ENCODE results near the gene CDC123.
"Not testable (repeated sequence)": the region's sequence is repeated elsewhere in the genome, so short reads cannot be mapped to it uniquely, and the experiment has no call there.

The CDC123 gene

GRCh38 chr10:12191715-12192114, 4.3 kb upstream of the CDC123 start:
- DNase-seq (ENCODE audit: low spot score): no peak

DNA sequence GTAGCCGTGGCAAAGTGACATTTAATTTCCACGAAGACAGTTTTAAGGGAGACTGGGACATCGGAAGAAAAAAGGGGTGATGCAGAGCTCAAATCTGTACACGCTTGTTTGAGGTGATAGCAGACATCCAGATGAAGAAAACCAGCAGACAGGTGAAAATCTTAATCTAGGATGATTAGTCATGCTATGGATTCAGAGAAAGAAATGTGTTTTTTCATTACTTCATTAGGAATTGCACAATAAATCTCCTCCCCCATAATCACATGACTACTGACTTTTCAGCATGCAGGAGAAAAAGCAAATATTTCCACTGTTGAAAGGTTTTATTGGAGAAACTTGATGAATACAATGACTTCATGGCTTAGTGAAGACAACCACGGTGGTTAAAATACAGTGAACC, 2.8 kb upstream of the CDC123 start:
- DNase-seq (ENCODE audit: low spot score): no peak

DNA sequence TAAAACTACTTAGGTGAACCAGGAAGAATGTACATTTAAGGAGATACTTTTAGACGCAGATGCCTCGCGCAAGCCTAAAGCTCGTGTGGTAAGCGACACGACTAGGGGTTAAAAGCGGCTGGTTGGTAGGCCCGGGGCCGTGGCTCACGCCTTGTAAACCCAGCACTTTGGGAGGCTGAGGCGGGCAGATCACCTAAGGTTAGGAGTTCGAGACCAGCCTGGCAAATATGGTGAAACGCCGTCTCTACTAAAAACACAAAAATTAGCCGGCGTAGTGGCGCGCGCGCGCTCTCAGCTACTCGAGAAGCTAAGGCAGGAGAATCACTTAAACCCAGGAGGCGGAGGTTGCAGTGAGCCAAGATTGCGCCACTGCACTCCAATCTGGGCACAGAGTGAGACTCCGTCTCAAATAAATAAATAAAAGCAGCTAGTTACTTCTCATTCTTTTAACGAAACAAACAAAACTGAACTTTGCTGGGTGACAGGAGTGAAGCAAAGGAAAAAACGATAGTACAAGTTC, 1.2 kb upstream of the CDC123 start:
- no peak for DNase-seq (ENCODE audit: low spot score)

GRCh38 chr10:12195281-12195602, 746 bp upstream of the CDC123 start:
- no peak for DNase-seq (ENCODE audit: low spot score)

DNA sequence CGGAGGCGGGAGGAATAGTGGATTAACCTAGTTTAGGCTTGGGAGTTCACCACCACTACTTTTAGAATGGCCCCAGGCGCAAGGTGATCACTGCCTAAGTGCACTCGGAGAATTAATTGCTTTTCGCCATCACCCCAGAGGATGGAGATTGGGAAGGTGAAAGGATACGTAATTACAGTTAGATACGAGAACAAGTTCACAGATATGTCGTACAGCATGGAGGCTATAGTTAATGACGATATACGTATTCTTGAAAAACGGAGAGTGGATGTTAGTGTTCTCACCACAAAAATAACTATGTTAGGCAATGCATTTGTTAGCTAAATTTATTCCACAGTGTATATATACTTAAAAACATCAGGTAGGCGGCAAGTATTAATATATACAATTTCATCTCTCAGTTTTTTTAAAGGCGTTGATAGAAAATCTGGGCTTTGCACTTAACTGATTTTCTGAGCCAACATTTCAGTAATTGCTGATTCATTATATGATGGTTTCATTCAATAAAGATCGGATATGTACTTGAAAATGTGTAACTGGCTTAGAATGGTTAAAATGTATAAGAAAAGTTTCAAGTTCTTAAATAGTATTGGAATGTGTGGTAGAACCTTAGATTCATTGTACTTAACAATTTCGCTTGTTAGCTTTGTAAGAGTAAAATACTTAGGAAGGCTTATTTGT, 683 bp downstream of the CDC123 start:
- DNase-seq (ENCODE audit: low spot score): no peak

- no peak for DNase-seq (ENCODE audit: low spot score)
These were observed 2.2 kb downstream of the CDC123 start for GRCh38 chr10:12198156-12198555.

GRCh38 chr10:12200850-12201249, 4.9 kb downstream of the CDC123 start:
- DNase-seq (ENCODE audit: low spot score): no peak

- no peak for DNase-seq (ENCODE audit: low spot score)
These were observed 5.6 kb downstream of the CDC123 start for GRCh38 chr10:12201543-12201942.

- DNase-seq (ENCODE audit: low spot score): no peak
These were observed 6.2 kb downstream of the CDC123 start for GRCh38 chr10:12202226-12202625.

GRCh38 chr10:12205082-12205481, 9.1 kb downstream of the CDC123 start:
- DNase-seq (ENCODE audit: low spot score): no peak

DNA sequence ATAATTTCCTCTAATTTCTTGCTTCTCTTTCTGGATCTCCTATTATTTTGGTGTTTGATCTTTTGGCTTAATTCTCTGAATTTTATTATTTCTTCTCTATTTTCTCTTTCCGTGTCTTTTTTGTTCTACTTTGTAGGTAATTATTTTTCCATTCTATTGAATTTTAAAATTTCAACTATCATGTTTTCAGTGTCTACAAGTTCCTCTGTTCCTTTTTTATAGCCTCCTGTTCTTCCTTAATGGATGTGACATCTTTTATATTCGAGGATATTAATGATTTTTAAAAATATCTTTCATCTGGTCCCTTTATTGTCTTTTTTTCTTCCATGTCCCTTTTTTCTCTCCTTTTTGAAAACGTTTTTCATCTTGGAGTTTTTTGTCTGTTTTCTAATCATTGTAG, 11.1 kb downstream of the CDC123 start:
- no peak for DNase-seq (ENCODE audit: low spot score)

DNA sequence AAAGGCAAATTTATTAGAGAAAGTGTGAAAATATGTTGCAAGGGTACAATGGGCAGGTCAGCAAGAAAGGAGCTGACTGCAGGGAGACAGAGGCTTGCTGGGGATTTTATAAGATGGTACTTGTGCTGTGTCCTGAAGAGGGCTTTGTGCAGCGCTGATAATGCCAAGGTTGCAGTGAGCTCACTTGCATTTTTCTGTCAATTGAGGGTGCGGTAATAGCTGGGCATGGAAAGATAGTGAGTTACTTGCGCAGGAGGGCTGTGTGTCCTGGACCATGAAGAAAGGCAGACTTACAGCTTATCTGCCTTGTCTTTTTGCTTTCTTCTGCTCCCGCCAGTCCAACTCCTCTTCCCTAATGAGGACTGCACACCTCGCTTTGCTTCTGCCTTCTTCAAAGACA, 12.5 kb downstream of the CDC123 start:
- DNase-seq (ENCODE audit: low spot score): no peak

DNA sequence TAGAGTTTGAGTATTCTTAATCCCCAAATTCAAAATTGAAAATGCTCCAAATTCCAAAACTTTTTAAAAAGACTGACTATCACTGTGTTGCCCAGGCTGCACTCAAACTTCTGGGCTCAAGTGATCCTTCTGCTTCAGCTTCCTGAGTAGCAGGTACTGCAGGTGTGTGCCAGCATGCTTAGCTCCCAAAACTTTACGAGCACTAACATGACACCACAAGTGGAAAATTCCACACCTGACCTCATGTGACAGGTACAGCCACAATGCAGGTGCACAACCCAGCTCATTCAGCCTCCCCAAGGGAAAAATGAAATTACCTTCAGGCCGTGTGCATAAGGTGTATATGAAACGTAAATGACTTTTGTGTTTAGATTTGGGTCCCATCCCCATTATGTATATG, 16.5 kb downstream of the CDC123 start:
- no peak for DNase-seq (ENCODE audit: low spot score)

DNA sequence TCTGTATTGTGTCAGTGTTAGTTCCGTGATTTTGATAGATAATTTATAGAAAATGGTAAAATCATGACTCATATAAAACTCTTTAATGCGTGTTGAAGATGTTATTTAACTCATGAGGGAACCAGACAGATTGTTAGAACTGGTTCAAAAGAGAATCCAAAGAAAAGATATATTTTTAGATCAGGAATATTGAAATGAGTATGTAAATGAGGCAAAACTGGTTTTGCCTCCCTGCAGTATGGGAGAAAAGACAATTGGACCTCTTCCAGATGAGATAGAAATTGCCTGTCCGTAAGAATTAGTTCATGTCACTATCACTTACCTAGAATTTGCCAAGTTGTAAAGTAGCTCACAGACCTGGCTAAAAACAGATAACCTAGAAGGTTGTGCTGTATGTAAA, 17.6 kb downstream of the CDC123 start:
- no peak for DNase-seq (ENCODE audit: low spot score)

DNA sequence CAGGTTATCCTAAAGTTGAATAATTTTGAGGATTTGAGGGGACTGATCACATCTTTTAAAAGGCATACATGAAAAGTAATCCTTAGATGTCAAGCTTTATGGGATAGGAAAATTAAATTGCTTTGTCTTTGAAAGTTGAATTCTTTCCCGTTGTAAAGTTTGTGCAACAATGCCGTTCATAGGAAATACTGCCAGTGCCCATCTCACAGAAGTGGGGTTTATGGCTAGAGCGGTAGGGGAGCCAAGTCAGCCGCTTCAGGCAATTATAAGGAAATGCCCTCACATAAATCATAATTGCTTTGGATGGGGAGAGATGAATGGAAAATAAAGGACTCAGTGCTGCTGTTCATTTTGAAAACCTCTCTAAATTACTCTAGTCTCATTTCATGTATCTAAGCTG, 18.1 kb downstream of the CDC123 start:
- DNase-seq (ENCODE audit: low spot score): no peak

DNA sequence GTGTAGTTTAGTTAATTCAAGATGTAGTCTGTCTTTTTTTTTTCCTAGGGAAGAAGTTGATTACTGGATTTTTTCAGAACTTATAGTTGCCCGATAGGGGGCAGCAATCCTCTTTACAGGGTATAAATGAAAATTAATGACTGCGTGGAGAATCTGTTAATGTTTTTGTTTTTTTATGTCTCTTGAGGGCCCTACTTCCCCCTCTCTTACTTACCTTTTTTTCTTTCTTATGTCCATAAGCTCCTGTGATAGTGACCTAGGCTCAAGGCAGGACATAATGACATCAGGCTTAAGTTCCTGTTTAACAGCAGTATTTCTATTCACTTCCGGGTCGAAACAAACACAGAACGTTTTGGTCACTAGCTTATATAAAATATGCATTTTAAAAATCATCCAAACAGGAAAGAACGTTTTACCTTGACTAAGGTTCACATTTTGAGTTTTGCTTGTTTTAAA, 18.8 kb downstream of the CDC123 start:
- peak; percentile 23 for DNase-seq (ENCODE audit: low spot score)

- DNase-seq (ENCODE audit: low spot score): no peak
These were observed 23.0 kb downstream of the CDC123 start for GRCh38 chr10:12218991-12219390.

GRCh38 chr10:12221323-12222298, 25.6 kb downstream of the CDC123 start:
- DNase-seq (ENCODE audit: low spot score): peak; percentile 8

DNA sequence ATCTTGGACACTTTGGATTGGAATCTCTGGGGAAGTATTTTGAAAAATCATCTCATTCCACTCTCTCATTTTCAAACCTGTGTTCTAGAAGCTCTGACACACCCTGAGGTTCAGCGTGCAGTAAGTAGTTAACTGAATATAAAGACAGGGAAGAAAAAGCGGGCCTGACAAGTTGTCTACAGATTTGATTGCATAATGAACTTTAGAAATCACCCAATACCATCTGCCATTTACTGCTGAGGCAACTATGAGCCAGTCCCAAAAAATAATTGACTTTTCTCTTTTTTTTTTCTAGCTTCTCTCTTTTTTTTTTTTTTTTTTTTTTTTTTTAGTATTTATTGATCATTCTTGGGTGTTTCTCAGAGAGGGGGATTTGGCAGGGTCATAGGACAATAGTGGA, 29.5 kb downstream of the CDC123 start:
- DNase-seq (ENCODE audit: low spot score): no peak

DNA sequence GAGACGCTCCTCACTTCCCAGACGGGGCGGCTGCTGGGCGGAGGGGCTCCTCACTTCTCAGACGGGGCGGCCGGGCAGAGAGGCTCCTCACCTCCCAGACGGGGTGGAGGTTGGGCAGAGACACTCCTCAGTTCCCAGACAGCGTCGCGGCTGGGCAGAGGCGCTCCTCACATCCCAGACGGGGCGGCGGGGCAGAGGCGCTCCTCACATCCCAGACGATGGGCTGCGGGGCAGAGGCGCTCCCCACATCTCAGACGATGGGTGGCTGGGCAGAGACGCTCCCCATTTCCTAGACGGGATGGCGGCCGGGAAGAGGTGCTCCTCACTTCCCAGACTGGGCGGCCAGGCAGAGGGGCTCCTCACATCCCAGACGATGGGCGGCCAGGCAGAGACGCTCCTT, 30.4 kb downstream of the CDC123 start:
- DNase-seq (ENCODE audit: low spot score): not testable (repeated sequence)

- DNase-seq (ENCODE audit: low spot score): no peak
These were observed 32.9 kb downstream of the CDC123 start for GRCh38 chr10:12228851-12229250.

DNA sequence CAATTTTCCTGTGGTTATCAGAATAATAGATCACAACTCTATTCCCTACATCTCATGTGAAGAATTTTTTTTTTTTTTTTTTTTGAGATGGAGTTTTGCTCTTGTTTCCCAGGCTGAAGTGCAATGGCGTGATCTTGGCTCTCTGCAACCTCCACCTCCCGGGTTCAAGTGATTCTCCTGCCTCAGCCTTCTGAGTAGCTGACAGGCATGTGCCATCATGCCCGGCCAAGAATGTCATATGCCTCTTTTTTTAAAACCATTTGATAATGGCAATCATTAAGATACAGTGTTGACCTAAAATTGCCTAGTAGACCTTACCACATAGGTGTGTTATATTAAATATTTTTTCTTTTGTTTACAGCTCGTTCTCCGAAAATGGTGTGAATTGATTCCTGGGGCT, 38.7 kb downstream of the CDC123 start:
- DNase-seq (ENCODE audit: low spot score): not testable (repeated sequence)

GRCh38 chr10:12235116-12235694, 39.2 kb downstream of the CDC123 start:
- DNase-seq (ENCODE audit: low spot score): no peak

All from iPS-NIHi11 (cell line).